AG10803 (cell line): ENCODE data around the gene APP.
A peak's percentile ranks its signal among the peaks of the same experiment; 100 is the strongest.
"Not testable (repeated sequence)": the region's sequence is repeated elsewhere in the genome, so short reads cannot be mapped to it uniquely, and the experiment has no call there.

Experiments
- DNase-seq: peaks from one replicate; pipeline ENCODE4 v3.0.0; 2010; ENCODE audit warnings: low read depth
- H3K4me3 ChIP-seq: 2 replicates; pipeline ENCODE4 v1.5.1; 2011; ENCODE audit warnings: mild to moderate bottlenecking, low read length, control low read depth
- CTCF ChIP-seq: conservative IDR thresholded peaks from 2 replicates; pipeline ENCODE4 v1.5.1; 2011; ENCODE audit warnings: mild to moderate bottlenecking, low read length, control low read depth, inconsistent platforms

The APP gene

GRCh38 chr21:26032263-26032662 lies 138.3 kb downstream of the APP start:
- DNase-seq, result no peak
- no peak overlapping the region for H3K4me3 ChIP-seq
- no peak for TF ChIP-seq CTCF

GRCh38 chr21:26028183-26028582 lies 142.4 kb downstream of the APP start:
- no peak for TF ChIP-seq CTCF
- DNase-seq, result no peak
- H3K4me3 ChIP-seq, result no peak overlapping the region

- no peak overlapping the region for H3K4me3 ChIP-seq
- no peak for DNase-seq
- no peak for TF ChIP-seq CTCF
Measured at GRCh38 chr21:26027696-26028095, 142.9 kb downstream of the APP start.

- no peak overlapping the region for H3K4me3 ChIP-seq
- peak; percentile 41 for DNase-seq
- no peak for TF ChIP-seq CTCF
Measured at GRCh38 chr21:26025536-26026512, 144.7 kb downstream of the APP start.

GRCh38 chr21:26023406-26023805 lies 147.2 kb downstream of the APP start:
- H3K4me3 ChIP-seq, DNase-seq: not testable (repeated sequence)

GRCh38 chr21:26022598-26023337 lies 147.8 kb downstream of the APP start:
- not testable (repeated sequence) for DNase-seq, H3K4me3 ChIP-seq

- DNase-seq, result no peak
- no peak overlapping the region for H3K4me3 ChIP-seq
- no peak for TF ChIP-seq CTCF
Measured at GRCh38 chr21:26020510-26020909, 150.1 kb downstream of the APP start.

- DNase-seq, result no peak
- H3K4me3 ChIP-seq, result no peak overlapping the region
- no peak for TF ChIP-seq CTCF
Measured at GRCh38 chr21:26020081-26020480, 150.5 kb downstream of the APP start.
